Activated CD4-positive, alpha-beta T cell treated with anti-CD3 and anti-CD28 coated beads for 24 hours (primary cell): ENCODE data around the gene OR13C5.

Experiments used
- DNase-seq, 2 donors: peaks; one replicate each; pipeline ENCODE4 v3.0.0-alpha.2; 2020; ENCODE audit warnings: low read depth in 2 of 2

Gene OR13C5

DNA sequence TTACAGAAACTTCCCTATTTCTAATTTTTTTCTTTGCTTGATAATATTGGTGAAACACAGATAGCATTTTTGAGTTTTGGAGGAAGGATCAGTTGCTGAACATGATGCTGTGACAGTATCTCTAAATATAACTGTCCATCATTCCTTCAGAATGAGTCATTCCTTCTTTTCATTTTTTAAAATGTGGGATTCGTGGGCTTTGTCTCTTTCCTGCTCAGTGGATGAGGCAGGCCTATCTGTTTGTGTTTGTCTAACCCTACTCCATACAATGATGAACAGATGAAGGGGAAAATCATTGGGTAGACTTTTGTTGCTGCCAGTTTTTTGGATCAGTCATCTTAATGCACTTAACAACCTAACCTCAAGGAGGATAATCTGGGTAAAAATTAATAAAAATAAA, 46.0 kb downstream of the OR13C5 start:
- DNase-seq, result no peak
